ENCODE results near the gene EXOC1L.
A peak's percentile ranks its signal among the peaks of the same experiment; 100 is the strongest.

Gene EXOC1L, protein sequence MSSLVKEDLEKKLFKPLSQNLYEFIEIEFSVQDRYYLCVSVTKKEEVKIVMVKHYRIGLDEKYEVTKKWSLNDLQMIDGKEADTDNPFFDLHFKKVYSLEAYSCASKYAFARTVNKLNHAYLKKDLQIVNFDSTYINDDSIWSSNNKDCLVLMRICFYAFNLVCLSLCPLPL

DNA sequence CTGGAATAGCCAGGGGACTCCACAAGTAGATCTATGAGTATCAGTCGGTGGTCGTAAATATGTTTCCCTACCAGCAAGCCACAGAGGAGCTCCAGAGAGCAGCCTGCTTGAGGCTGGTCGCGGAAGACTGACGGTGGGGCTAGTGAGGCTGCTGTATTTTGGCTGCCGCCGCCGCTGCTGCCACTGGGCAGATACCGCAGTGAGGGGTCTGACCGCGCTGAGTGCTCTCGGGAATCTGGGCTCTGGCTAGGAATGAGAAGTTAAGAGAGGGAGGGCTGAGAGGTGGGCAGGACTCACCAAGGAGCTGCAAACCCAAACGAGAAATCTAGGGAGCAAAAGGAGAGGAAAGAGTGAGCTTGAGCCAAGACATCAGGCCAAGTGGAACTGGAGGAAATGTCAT is at the start of gene EXOC1L:
TSS of gene EXOC1L (plus strand) at position 157 of the 400 bp plus-strand sequence. CDS start at position 394, 237 bp downstream.
- no peak for DNase-seq

DNA sequence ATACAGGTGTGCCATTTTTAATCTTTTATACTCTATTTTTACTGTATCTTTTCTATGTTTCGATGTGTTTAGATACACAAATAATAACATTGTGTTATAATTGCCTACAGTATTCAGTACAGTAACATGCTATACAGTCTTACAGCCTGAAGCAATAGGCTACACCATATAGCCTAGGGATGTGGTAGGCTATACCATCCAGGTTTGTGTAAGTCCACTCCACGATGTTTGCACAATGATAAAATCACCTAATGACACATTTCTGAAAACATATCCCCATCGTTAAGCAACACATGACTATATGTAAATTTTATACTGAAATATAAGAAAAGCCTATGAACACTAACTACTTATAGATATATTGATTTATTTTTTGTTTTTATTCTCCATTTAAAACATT is 48.9 kb upstream of the EXOC1L start:
- DNase-seq: no peak

DNA sequence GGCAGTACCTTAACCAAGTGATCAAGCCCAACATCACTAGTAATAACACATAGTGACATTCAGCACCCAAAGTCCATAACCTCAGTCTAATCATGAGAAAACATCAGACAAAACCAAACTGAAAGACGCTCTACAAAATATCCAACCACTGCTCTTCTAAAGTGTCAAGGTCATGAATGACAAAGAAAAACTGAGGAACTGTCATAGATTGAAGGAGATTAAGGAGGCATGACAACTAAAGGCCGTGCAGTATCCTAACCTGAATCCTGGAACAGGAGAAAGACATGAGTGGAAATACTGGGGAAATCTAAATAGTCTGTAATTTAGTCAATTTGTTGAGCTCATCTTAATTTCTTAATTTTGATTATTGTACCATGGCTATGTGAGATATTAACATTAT is 38.2 kb upstream of the EXOC1L start:
- no peak for DNase-seq

DNA sequence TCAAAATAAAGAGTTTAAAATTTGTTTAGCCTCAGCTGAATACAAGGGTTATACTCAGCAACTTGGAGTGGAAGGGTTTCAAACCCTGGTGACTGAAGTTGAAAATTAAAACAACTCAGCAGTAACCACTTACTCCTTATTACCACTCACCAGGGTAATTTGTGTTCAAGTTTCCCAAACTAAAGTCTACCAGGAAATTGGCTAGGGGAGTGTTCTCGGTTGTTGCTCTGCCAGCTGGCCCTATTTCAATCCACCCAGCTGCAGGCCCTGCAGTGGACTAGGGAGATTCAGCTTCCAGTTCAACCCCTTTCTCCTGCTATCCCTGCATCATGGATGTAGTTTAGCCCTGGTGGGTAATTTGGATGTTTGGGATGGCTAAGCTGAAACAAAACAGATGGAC is 37.8 kb upstream of the EXOC1L start:
- no peak for DNase-seq

DNA sequence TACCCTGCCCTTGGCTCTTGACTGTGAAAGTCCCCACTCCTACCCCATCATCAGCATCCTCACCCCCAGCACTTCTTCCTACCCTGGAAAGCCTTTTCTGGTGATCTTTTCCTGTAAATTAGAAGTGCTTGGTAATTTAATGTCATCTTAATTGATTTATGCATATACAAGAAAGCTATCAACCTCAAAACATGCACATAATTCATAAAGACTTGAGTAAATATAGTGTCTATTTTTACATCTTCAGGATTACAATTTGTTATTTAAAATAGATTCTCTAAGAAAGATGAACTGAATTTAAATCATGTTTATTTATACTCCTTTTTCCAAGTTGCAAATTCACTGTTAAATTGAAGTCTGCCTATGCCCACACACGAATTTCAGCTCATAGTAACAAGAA is 36.0 kb upstream of the EXOC1L start:
- no peak for DNase-seq

DNA sequence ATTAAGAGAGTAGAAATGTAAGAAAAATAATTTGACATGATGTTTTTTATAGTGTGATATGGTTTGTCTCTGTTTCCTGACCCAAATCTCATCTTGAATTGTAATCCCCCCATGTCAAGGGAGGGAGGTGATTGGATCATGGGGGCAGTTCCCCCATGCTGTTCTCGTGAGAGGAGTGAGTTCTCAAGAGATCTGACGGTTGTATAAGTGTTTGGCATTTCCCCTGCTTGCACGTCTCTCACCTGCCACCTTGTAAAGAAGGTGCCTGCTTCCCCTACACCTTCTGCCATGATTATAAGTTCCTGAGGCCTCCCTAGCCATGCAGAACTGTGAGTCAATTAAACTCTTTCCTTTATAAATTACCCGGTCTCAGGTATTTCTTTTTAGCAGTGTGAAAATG is 34.8 kb upstream of the EXOC1L start:
- no peak for DNase-seq

DNA sequence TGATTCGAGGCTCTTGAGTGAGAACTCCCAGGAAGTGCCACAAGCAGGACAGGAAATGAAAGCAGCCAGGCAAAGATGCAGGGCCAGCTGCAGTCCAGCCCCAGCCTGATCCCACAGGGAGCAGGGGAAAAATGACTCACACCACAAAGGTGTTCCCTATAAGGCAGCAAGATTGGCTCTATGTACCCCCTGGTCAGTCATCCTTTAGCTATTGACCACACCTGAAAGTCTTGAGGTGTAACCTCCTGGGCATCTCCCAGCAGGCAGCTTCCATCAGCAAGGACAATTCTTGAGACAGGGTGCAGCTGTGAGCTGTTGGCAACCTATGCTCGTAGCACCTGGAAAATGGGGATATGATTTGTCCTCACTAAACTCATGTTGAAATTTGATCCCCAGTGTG is 27.9 kb upstream of the EXOC1L start:
- DNase-seq: no peak

DNA sequence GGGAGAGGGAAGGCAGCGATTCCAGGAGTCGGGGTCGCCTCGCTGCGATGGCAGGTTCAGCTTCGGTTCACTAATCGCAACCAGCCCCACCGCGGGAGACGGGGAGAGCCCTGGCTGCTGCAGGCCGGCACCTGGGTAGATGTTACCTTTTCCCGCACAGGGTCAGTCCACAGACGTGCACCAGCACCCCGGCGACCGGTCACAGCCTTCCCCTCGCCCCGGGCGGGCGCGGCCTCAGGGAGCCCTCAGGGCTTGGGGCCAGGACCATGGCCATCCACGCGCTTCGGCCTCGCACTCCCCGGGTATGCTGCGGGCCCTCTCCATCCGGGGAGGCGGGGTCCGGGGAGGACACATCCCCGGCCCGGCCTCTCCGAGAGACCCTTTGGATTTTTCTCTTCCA is 26.1 kb upstream of the EXOC1L start:
- no peak for DNase-seq

DNA sequence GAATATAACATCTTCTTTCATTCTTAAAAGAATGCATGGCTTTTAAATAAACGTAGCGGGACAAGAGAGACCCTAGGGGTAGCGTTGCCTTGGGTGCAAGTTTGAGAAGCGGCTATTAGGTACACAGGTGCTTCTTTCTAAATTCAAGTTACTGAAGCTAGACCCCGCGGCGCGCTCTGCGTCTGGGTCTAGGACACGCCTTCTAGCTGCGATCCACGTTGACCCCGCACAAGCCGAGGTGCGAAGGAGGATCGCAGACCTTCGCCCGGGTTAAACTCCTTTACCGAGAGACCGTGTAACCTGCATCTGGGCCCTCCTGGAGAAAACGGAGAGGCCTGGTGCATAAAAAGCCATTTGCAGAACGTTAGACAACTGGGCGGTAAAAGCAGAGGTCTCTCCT is 25.5 kb upstream of the EXOC1L start:
- no peak for DNase-seq

DNA sequence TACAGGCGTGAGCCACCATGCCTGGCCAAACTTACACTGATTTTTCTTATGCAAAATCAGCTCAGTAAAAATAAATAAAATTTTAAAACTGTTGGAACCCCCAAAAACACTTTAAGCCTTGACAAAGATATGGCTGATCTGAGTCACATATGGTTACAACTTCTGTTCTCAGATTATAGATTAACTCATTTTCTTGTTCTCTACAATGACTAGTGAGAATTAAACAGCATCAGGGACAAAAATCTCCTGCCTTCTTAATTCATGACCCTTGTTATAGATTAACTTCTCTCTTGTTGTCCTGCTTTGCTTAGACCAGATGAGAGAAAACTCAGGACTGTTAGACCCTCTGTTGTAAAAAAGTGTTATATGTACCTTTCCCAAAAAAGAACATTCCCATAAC is 24.2 kb upstream of the EXOC1L start:
- DNase-seq: no peak

DNA sequence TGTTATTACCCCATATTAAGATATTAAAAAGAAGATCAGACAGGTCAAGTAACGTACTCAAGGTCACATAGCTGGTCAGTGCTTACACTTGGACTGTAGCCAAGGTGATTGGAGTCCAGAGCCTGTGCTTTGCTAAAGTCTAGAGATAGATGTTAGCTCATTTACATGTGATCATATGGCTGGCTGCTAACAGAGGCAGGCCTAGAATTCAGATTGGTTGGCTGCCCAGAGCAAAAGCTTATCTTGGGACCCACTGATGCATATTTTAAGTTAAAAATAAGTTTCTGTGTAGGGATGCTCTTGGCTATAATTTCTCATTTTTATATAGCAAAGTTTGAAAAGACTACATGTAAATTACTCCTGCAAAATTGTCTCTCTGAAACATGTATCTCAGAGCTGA is 18.1 kb upstream of the EXOC1L start:
- no peak for DNase-seq

DNA sequence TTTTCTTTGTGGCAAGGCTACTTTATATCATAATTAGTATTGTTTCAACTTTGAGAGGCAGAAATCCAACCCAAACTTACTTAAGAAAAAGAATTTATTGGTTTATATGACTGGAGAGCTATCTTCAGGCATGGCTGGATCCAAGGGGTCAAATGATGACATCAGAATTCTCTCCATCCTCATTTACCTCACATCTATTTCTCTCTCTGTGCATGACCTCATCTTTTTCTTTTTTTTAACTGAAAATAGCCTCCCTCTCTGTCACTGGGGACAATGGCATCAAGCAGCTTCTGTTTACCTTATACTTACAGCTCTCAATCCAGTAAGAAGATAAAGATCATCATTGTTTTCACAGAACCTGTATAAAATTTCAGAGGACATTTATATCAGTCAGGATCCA is 12.0 kb upstream of the EXOC1L start:
- peak; percentile 74 for DNase-seq

DNA sequence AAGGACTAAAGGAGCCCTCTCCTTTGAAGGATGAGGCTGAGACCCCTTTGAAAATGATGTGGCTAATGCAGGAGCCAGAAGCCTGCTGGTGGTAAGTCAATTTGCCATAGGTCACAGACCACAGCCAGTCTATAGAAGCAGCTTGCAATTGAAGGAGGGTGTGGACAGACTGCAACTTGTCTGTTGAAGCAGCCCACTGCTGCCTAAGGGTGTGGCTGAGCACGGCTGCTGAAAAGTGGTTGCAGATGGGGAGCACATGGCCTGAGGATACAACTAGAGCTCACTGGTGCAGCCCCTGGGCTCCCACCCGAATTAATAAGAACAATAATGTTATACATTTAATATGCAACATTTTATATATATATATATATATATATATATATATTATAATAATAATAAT is 11.4 kb upstream of the EXOC1L start:
- DNase-seq: peak; percentile 52

DNA sequence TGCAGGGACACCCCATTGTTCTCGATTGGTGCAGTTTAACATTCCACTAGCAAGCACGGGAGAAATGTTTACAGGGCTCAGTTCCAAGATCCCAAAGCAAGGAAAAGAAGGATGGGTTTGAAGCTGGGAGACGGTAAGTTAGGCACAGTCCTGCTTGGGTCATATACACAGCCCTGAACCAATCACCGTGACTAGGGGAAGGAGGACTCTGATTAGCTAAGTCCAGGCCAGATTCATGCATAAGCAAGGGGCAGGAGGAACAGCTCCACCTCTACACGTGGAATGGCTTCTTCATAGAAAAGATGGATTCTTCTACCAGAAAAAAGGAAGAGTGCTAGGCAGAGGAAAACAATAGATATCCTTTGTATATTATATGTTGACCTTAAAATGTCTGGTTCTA is 11.0 kb upstream of the EXOC1L start:
- peak; percentile 6 for DNase-seq

DNA sequence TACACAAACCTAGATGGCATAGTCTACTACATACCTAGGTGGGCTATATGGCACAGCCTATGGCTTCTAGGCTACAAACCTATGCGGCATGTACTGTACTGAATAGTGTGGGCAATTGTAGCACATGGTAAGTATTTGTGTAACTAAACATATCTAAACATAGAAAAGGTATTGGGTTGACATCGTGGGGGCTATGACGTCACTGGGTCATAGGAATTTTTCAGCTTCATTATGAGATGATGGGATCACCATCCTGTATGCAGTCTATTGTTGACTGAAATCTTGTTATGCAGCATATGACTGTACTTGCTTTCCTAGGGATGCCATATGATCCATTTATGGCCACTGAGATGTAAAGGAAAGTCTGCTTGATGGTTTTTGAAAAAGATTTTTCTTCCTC is 1.9 kb upstream of the EXOC1L start:
- no peak for DNase-seq

DNA sequence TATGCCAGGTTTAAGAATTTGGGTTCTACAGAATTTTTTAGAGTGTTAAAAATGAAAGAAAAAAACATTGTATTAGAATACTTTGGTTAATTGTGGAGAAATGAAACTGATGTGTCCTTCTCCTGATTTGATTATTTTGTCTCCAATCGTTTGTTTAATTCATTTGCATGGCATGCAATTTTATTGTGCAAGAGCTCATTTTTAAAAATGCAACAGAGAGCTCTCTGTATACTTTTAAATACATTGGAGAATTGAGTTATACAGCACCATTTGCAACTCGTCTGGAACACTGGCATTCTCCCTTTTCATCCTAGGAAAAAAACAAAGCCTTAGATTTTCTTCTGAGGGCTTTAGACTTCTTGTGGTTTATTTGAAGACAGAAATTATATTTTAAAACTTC is 689 bp downstream of the EXOC1L start:
- DNase-seq: no peak

DNA sequence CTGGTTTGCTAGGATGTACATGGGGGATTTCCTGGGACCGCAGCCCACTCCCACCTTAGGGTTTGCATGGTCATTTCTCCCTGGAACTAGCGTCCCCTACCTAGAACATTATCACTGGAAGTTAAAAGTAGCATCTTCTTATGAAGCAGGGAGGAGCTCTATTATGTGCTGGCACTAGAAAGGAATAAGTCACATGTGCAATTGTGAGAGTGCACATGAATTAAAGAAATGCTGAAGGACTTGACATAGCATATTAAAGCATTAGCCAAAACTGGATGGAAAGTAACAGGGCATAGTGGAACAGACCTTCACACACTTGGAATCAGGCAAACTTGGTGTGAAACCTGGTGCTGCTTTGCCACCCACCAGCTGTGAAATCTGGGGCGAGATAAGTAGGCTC is 2.7 kb downstream of the EXOC1L start:
- no peak for DNase-seq

DNA sequence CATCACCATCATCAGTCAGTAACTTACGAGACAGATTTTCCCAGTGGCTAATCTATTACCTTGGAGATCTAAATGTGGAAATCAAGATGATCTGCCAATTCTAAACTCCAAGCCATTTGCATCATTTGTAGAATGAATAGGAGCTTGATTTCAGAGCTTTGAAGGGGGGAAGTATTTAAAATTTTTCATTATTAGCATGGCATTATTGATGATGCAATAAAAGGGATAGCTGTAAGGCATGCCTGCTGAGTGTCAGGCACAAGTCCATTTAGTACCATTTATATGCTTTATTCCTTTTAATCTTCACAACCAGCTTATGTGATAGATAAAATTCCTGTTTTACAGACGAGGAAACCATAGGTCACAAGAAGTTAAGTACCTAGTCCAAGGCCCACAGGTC is 5.3 kb downstream of the EXOC1L start:
- DNase-seq: no peak

DNA sequence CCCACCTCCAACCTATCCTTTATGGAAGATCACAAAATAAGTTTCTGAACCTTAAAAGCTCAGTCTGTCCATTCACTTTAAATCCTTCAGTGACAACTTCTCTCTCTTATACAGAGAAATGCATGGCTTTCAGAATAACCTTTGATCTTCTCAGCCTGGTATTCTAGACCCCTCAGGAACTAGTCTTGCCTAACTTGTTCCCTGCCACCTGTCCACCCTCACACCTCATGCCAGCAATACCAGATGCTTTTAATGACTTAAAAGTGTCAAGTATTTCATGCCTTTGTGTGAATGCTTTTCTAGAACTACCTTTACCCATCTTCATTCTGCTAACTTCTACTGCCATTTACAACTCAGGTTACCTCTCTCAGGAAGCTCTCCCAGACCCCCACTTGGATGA is 7.4 kb downstream of the EXOC1L start:
- DNase-seq: no peak

DNA sequence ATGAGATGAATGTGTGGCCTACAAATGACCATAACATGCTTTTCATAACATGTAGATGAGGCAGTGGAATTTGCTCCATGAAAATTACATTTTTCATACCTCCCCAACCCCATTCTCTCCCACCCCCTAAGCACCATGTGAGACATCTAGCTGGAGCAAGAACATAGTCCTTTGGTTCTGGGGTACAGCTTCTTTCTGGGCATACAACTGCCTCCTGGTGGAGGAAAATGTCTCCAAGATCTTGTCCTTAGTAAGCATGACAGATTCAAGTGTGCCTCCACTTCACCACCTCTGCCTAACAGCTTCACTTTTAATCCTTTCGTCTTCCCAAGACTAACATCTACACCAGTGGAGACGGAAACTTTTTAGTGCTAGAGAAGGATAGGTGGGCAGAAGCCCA is 8.0 kb downstream of the EXOC1L start:
- no peak for DNase-seq

DNA sequence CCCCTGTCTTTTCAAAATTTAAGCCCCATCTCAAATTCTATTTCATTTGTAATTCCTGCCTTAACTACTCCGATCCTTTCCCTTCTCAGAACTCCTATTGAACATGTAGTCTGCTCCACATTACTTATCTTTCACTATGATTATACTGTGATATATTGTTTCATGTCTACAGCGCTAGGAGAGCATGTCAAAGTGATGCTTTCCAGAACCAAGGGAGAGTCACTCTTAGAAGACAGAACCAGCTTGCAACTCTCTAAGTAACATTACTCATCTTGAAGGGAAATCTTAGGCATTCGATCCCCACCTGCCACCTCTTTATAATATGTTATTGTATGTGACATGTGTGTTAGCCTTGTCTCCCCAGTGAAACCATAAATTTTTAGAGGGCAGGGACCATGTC is 10.5 kb downstream of the EXOC1L start:
- no peak for DNase-seq

DNA sequence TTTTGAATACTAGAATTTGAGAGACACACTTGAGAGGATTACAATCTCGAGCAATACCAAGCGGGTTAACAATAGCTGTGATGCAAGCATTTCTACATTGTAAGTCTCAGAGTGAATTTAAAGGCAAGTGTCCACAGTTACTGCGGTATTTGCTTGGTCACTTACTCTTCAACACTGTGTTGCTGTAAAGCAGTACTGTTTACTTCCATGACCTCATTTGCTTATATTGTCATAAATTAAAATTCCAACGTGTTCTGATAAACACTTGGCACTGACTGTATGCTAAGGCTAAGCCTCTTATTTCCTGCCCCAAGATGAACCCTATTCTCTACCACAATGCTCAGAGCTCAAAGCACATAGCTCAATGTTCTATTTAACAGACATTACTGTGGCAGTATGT is 11.1 kb downstream of the EXOC1L start:
- DNase-seq: no peak

DNA sequence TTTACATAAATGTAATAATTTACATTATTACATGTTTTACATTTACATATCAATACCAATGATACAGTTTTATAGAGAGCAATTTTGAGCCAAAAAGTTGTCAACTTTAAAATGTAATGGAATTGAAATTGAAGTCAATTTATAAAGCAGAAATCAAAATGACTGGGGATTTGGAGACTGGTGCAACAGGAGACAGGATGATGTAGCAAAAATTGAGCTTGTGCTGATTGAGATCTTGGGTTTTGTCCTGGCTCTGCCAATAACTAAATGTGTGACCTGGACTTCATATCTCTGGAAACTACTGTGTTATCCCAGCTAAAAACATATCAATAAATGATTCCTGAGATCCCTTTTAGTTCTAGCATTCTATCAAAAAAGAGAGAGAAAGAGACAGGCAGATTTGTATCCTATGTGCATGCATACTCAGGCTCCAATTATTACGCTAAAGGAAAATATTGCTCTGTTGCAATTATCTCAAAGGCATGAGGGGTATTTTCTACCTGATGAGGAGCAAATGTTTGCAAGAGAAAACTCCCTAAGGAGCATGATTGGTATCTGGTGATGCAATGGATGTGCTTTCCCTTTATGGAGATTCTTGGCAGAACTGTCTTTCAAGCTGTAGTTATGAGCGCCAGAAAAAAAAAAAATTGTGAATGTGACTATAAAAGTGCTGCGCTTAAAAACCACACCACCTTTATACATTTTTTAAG is 14.7 kb downstream of the EXOC1L start:
- DNase-seq: no peak

DNA sequence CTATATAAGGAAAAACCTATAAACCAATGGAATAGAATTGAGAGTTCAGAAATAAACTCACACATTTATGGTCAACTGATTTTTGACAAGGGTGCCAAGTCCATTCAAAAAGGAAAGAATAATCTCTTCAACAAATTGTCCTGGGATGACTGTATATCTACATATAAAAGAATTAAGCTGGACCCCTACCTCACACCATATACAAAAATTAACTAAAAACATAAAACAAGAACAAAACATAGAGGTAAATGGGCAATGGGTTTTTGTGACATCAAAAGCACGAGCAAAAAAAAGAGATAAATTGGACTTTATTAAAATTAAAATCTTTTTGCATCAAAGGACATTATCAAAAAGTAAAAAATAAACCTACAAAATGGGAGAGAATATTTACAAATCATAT is 18.3 kb downstream of the EXOC1L start:
- no peak for DNase-seq

DNA sequence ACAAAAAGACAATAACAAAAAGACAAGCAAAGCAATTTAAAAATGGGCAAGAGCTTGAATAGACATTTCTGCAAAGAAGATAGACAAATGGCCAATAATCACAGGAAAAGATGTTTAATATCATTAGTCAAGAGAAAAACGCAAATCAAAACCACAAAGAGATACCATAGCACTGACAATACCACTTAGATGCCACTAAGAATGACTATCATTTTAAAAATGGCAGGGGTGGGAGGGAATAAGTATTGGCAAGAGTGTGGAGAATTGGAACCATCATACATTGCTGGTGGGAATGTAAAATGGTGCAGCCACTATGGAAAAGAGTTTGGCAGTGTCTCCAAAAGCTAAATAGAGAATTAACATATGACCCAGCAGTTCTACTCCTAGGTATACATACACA is 18.8 kb downstream of the EXOC1L start:
- DNase-seq: no peak
